HepG2 (cell line): ENCODE results near the gene ANTKMT. TPM values are rescaled to one million over a fixed set of nuclear protein-coding genes. Genes with fewer than 3 reads are reported as not detected.
A peak's percentile ranks its signal among the peaks of the same experiment; 100 is the strongest.

Source experiments
- ATAC-seq: fragments of 200-7000 bp; cut with Tn5 transposase; 3 replicates; pipeline ENCODE4 v1.9.1; 2020; ENCODE audit warnings: mild to moderate bottlenecking, moderate library complexity
- BruUV-seq: library from RNA; stranded (reverse); fragments of 400-500 nt; replicated peaks from 2 replicates; lab custom pipeline; 2021; lab: Mats Ljungman, UMichigan
- CTCF ChIA-PET: fragments of 300-600 bp; formaldehyde crosslinking; extraction: SDS; loops from one replicate; lab custom pipeline; 2021; ENCODE audit warnings: low total read pairs, inconsistent platforms, low intra/inter-chr PET ratio; lab: Yijun Ruan, JAX
- POLR2A ChIA-PET: fragments of 350-600 bp; sonication (Branson Sonifier 250); formaldehyde crosslinking; loops from one replicate; lab custom pipeline; 2020; ENCODE audit warnings: antibody characterized with exemption, inconsistent platforms; lab: Yijun Ruan, JAX
- DNase-seq: peaks from one replicate; pipeline ENCODE4 v3.0.0-alpha.2; 2015; ENCODE audit warnings: low spot score
- FAIRE-seq: peaks from 3 replicates; lab custom pipeline; 2011; peaks lifted over from hg19 to GRCh38; lab: Jason Lieb, UNC
- H2AFZ ChIP-seq: one replicate; pipeline ENCODE4 v1.6.1; 2011; ENCODE audit warnings: low read length, inconsistent platforms
- H3K27ac ChIP-seq: fragments of 300-600 bp; 3 replicates; pipeline ENCODE4 v1.8.0; 2011; ENCODE audit warnings: mixed run types, mild to moderate bottlenecking, mixed read lengths, low read length, inconsistent platforms; ENCODE audit not compliant: insufficient read depth; ENCODE audit errors: extremely low read length
- H3K27me3 ChIP-seq, 2 experiments: fragments of 200-600 bp in 1 of 2; 2 replicates in 1 of 2; 3 replicates in 1 of 2; pipeline versions ENCODE4 v1.6.0 to v1.8.0; 2011; ENCODE audit warnings: low read length in 2 of 2, mild to moderate bottlenecking in 2 of 2, moderate library complexity in 2 of 2, inconsistent platforms in 1 of 2; ENCODE audit not compliant: insufficient read depth in 2 of 2, control insufficient read depth in 1 of 2
- H3K36me3 ChIP-seq, 2 experiments: fragments of 200-600 bp in 1 of 2; replicated peaks in 1 of 2; 2 replicates in 1 of 2; 3 replicates in 1 of 2; pipeline versions ENCODE4 v1.5.1 to v1.8.0; 2011; ENCODE audit warnings: low read length in 2 of 2, inconsistent platforms in 1 of 2; ENCODE audit not compliant: insufficient read depth in 2 of 2, control insufficient read depth in 1 of 2
- H3K4me1 ChIP-seq: 2 replicates; pipeline ENCODE4 v1.5.1; 2012; ENCODE audit warnings: low read length, inconsistent platforms; ENCODE audit not compliant: insufficient read depth
- H3K4me2 ChIP-seq: 2 replicates; pipeline ENCODE4 v1.6.0; 2011; ENCODE audit warnings: low read depth, low read length, inconsistent platforms
- H3K4me3 ChIP-seq, 3 experiments: fragments of 200-600 bp in 1 of 3; sonication (generic), shearing (Covaris generic) in 1 of 3; replicated peaks in 1 of 3; 2 replicates each; pipeline ENCODE4 v1.5.1; 2011 to 2016; ENCODE audit warnings: low read length in 3 of 3, inconsistent platforms in 2 of 3, low read depth in 2 of 3, mild to moderate bottlenecking in 2 of 3, control low read depth in 1 of 3, mixed read lengths in 1 of 3; ENCODE audit not compliant: insufficient read depth in 1 of 3
- H3K79me2 ChIP-seq: one replicate; pipeline ENCODE4 v1.6.1; 2011; ENCODE audit warnings: low read length, inconsistent platforms; ENCODE audit not compliant: insufficient read depth
- H3K9ac ChIP-seq: 2 replicates; pipeline ENCODE4 v1.6.0; 2011; ENCODE audit warnings: mild to moderate bottlenecking, low read depth, low read length, inconsistent platforms; ENCODE audit not compliant: insufficient read depth
- H3K9me3 ChIP-seq: 2 replicates; pipeline ENCODE4 v1.5.1; 2012; ENCODE audit warnings: mild to moderate bottlenecking, low read length
- H4K20me1 ChIP-seq: 2 replicates; pipeline ENCODE4 v1.6.0; 2011; ENCODE audit warnings: inconsistent platforms, mild to moderate bottlenecking, low read length, moderate library complexity; ENCODE audit not compliant: insufficient read depth
- GABPA ChIP-seq, 2 experiments: IDR thresholded peaks; 2 replicates each; pipeline ENCODE4 v1.6.1; 2011 to 2016; ENCODE audit warnings: low read depth in 2 of 2, low read length in 1 of 2, missing biosample characterization in 1 of 2, missing genetic modification characterization in 1 of 2
- GLI4 ChIP-seq: sonication (generic); formaldehyde crosslinking; IDR thresholded peaks from 2 replicates; pipeline ENCODE4 v1.5.1; 2020; ENCODE audit warnings: missing genetic modification reagents, mild to moderate bottlenecking, moderate library complexity, borderline replicate concordance
- MXD3 ChIP-seq: IDR thresholded peaks from 2 replicates; pipeline ENCODE4 v1.6.1; 2016; ENCODE audit warnings: mild to moderate bottlenecking, missing biosample characterization, missing genetic modification reagents
- SOX5 ChIP-seq: IDR thresholded peaks from 2 replicates; pipeline ENCODE4 v1.6.1; 2016; ENCODE audit warnings: borderline replicate concordance
- SP1 ChIP-seq, 2 experiments: fragments of 450-650 bp in 1 of 2; sonication (generic) in 1 of 2; formaldehyde crosslinking in 1 of 2; IDR thresholded peaks; 2 replicates each; pipeline versions ENCODE4 v1.4.0 to v1.6.1; 2016 to 2020; ENCODE audit warnings: missing genetic modification reagents in 1 of 2
- SRSF1 ChIP-seq: fragments of 200-400 bp; formaldehyde crosslinking; optimal IDR thresholded peaks from 2 replicates; pipeline ENCODE3; 2017; ENCODE audit warnings: mild to moderate bottlenecking, low read depth, low read length, moderate library complexity
- WGBS: methylation state at CpG from one replicate; pipeline ENCODE4 v1.1.6; 2017; ENCODE audit warnings: low lambda C conversion rate; 5-methylcytosine and 5-hydroxymethylcytosine counted together
- in situ Hi-C: cut with HindIII; loops from 2 replicates; pipeline ENCODE4 v1.10.0; 2017; ENCODE audit warnings: low pct_unique_long_range_greater_than_20kb; ENCODE audit not compliant: extremely low pct_ligation_motif_present
- intact Hi-C: fragments of 100-400 bp; cut with micrococcal nuclease; formaldehyde crosslinking; loops from one replicate; pipeline ENCODE4 v1.10.0; 2022; ENCODE audit not compliant: unreplicated experiment
- polyA plus RNA-seq, 8 experiments: library from polyadenylated mRNA; depleted of rRNA in 3 of 8; stranded (reverse) in 7 of 8; unstranded in 1 of 8; fragments of >200 nt; fragmentation: Illumina TruSeq in 4 of 8; extraction: Trizol in 4 of 8; gene quantifications; 2 replicates each; pipeline versions ENCODE4 v1.2.1 to v1.2.3, GENCODE V29; 2011 to 2016; ENCODE audit warnings: low read depth in 4 of 8, missing spikeins in 1 of 8, mixed read lengths in 1 of 8; ENCODE audit not compliant: insufficient read depth in 1 of 8
- total RNA-seq, 5 experiments: library from RNA; depleted of rRNA; stranded (reverse); fragments of >200 nt; fragmentation: Illumina TruSeq; extraction: Trizol; gene quantifications; 2 replicates each; pipeline ENCODE4 v1.2.3, GENCODE V29; 2016; ENCODE audit warnings: low read depth in 1 of 5

ANTKMT gene
- total and polyA plus RNA-seq, 2 of the 13 experiments (the other 11 are each of a cell fraction or from before 2014, with no cell fraction given) = 7.5 to 47.8 TPM

- H3K4me2 ChIP-seq = peak overlapping the region; percentile 84
- no peak for DNase-seq
- in situ Hi-C loops (no loop called here), intact Hi-C loops (no loop called here)
- H3K4me1 ChIP-seq = peaks cover 32% of the 10 kb centered on the region
- no peaks in the 10 kb centered on the region for H3K36me3 ChIP-seq
- ChIA-PET POLR2A (interaction anchor here (0.8 to 2.0 kb wide), 13 partner anchors 8 to 49 kb away, joined by 3 to 18 read pairs (median 4); partner anchors contain the start of genes ANTKMT, CCDC78, CHTF18 and CIAO3), CTCF (no interaction called here)
- ATAC-seq = peak; percentile 5
- 38% methylated on average over 2 of the region's 22 CpGs for WGBS
- no TSS peak for BruUV-seq
- peak overlapping the region; percentile 19; the same call in 1 of the 2 replicates for H3K9ac ChIP-seq
- H3K79me2 ChIP-seq = no peaks in the 10 kb centered on the region
- FAIRE-seq = no peak
- no peaks in the 10 kb centered on the region for H4K20me1 ChIP-seq
- H2AFZ ChIP-seq = no peak overlapping the region
- H3K4me3 ChIP-seq = peak overlapping the region in 2 of 3 experiments; percentile 40 to 68; a peak in 3 of 6 replicates
- no peaks in the 10 kb centered on the region for H3K9me3 ChIP-seq
- H3K27me3 ChIP-seq = peaks cover 3 to 9% of the 10 kb centered on the region in 2 experiments; a peak in 4 of 5 replicates
- no peak overlapping the region for H3K27ac ChIP-seq
- TF ChIP-seq GABPA (IDR thresholded peaks at IDR 0.05; ENCODE audit: low read depth, low read length) (no peak), GABPA (CRISPR knock-in tag; IDR thresholded peaks at IDR 0.05; ENCODE audit: low read depth) (no peak), SOX5 (CRISPR knock-in tag) (no peak), SRSF1 (peak; percentile 25), GLI4 (CRISPR knock-in tag) (no peak), MXD3 (CRISPR knock-in tag) (no peak), SP1 (IDR thresholded peaks at IDR 0.05) (no peak), SP1 (CRISPR knock-in tag; IDR thresholded peaks at IDR 0.05) (no peak)
These were observed 40.9 kb downstream of the ANTKMT start for GRCh38 chr16:761625-762513.
